Tibial artery (tissue), 4 donors: Measurements from ENCODE around the gene HACD2.
A peak's percentile ranks its signal among the peaks of the same experiment; 100 is the strongest.

ENCODE experiments used
- DNase-seq, 2 donors: peaks; one replicate each; pipeline ENCODE4 v3.0.0-alpha.2; 2019
- H3K27ac ChIP-seq, 2 donors: fragments of 200-600 bp; sonication (generic) in 1 of 2; 1 replicate in 1 of 2; 2 replicates in 1 of 2; pipeline ENCODE4 v1.5.1; 2018 to 2019; ENCODE audit warnings: mild to moderate bottlenecking in 1 of 2
- H3K27me3 ChIP-seq, 2 donors: fragments of 200-600 bp; sonication (generic) in 1 of 2; one replicate each; pipeline versions ENCODE4 v1.5.1 to v1.6.0; 2016 to 2019
- H3K36me3 ChIP-seq, 3 donors: fragments of 200-600 bp; sonication (generic) in 2 of 3; one replicate each; pipeline ENCODE4 v1.5.1; 2016 to 2019; ENCODE audit warnings: mild to moderate bottlenecking in 2 of 3
- H3K4me1 ChIP-seq, 4 donors: fragments of 200-600 bp; sonication (generic) in 2 of 4; 1 replicate in 3 of 4; 2 replicates in 1 of 4; pipeline ENCODE4 v1.5.1; 2016 to 2019
- H3K4me3 ChIP-seq, 2 donors: fragments of 200-600 bp; sonication (generic) in 1 of 2; 1 replicate in 1 of 2; 2 replicates in 1 of 2; pipeline ENCODE4 v1.5.1; 2018 to 2019; ENCODE audit warnings: mild to moderate bottlenecking in 2 of 2
- H3K9me3 ChIP-seq, 3 donors: fragments of 200-600 bp; sonication (generic) in 1 of 3; one replicate each; pipeline ENCODE4 v1.5.1; 2016 to 2019
- CTCF ChIP-seq, 2 experiments: fragments of 200-600 bp in 1 of 2; fragments of 450-650 bp in 1 of 2; IDR thresholded peaks; one replicate each; pipeline ENCODE4 v1.5.1; 2017 to 2019; ENCODE audit warnings: antibody characterized with exemption in 2 of 2, mild to moderate bottlenecking in 1 of 2, moderate library complexity in 1 of 2
- intact Hi-C: fragments of 100-400 bp; cut with DNase I; formaldehyde crosslinking; loops from one replicate; pipeline ENCODE4 v1.15.0; 2023; ENCODE audit warnings: low total_unique reads

The HACD2 gene

GRCh38 chr3:123584988-123585937 is at the start of gene HACD2:
Gene HACD2, minus strand, starts transcription at chr3:123585053. Its CDS starts 26 bp downstream, at chr3:123585027.
- Histone ChIP-seq H3K4me3 (peak within 1 kb of the TSS; percentile 99 to 100), H3K27ac (peak within 1 kb of the TSS; percentile 89 to 94), H3K27me3 (no peaks in the 10 kb centered on the region), H3K4me1 (peaks cover 0 to 19% (median 8%) of the 10 kb centered on the region in 4 donors), H3K9me3 (no peaks in the 10 kb centered on the region), H3K36me3 (peaks cover 3 to 7% (median 6%) of the 10 kb centered on the region in 3 donors)
- DNase-seq = peak; percentile 94 to 98
- intact Hi-C loops = no loop called here
- TF ChIP-seq CTCF (IDR thresholded peaks at IDR 0.05) = no peak

GRCh38 chr3:123634149-123635051 is 49.5 kb upstream of the HACD2 start:
- H3K4me1 ChIP-seq = peaks cover 0 to 81% (median 58%) of the 10 kb centered on the region in 4 donors
- peaks cover 52 to 83% (median 67%) of the 10 kb centered on the region in 3 donors for H3K36me3 ChIP-seq
- intact Hi-C loops = no loop called here
- no peaks in the 10 kb centered on the region for H3K9me3 ChIP-seq
- no peak overlapping the region for H3K4me3 ChIP-seq
- DNase-seq = peak in 1 of 2 donors; percentile 61
- peak overlapping the region; percentile 69 to 94 for H3K27ac ChIP-seq
- TF ChIP-seq CTCF (IDR thresholded peaks at IDR 0.05) = no peak
- no peaks in the 10 kb centered on the region for H3K27me3 ChIP-seq

GRCh38 chr3:123633530-123633929 is 48.7 kb upstream of the HACD2 start:
- Histone ChIP-seq H3K27ac (peak overlapping the region; percentile 69 to 94), H3K4me1 (peaks cover 3 to 90% (median 63%) of the 10 kb centered on the region in 4 donors), H3K36me3 (peaks cover 52 to 83% (median 67%) of the 10 kb centered on the region in 3 donors)

GRCh38 chr3:123632161-123632655 is 47.4 kb upstream of the HACD2 start:
- intact Hi-C loops = no loop called here
- H3K27ac ChIP-seq = peak overlapping the region in 1 of 2 donors; percentile 94
- H3K4me3 ChIP-seq = no peak overlapping the region
- no peak for DNase-seq
- no peaks in the 10 kb centered on the region for H3K9me3 ChIP-seq
- peaks cover 3 to 89% (median 61%) of the 10 kb centered on the region in 4 donors for H3K4me1 ChIP-seq
- no peak for TF ChIP-seq CTCF (IDR thresholded peaks at IDR 0.05)
- H3K27me3 ChIP-seq = no peaks in the 10 kb centered on the region
- H3K36me3 ChIP-seq = peaks cover 52 to 83% (median 63%) of the 10 kb centered on the region in 3 donors

More at GRCh38 chr3:123633530-123633929, 48.7 kb upstream of the HACD2 start:
- no peak for TF ChIP-seq CTCF (IDR thresholded peaks at IDR 0.05)
- Histone ChIP-seq H3K27me3 (no peaks in the 10 kb centered on the region), H3K4me3 (no peak overlapping the region), H3K9me3 (no peaks in the 10 kb centered on the region)
- DNase-seq = peak in 1 of 2 donors; percentile 27
- intact Hi-C loops = no loop called here

- H3K27ac ChIP-seq = peak overlapping the region; percentile 12 to 52
- intact Hi-C loops = no loop called here
- no peak overlapping the region for H3K4me3 ChIP-seq
- peaks cover 68 to 85% (median 68%) of the 10 kb centered on the region in 3 donors for H3K36me3 ChIP-seq
- H3K4me1 ChIP-seq = peaks cover 3 to 64% (median 38%) of the 10 kb centered on the region in 4 donors
- no peaks in the 10 kb centered on the region for H3K27me3 ChIP-seq
- no peak for DNase-seq
- no peak for TF ChIP-seq CTCF (IDR thresholded peaks at IDR 0.05)
- H3K9me3 ChIP-seq = no peaks in the 10 kb centered on the region
These were observed 44.8 kb upstream of the HACD2 start for GRCh38 chr3:123629747-123630047.
